Stimulated activated naive CD8-positive, alpha-beta T cell treated with anti-CD3 and anti-CD28 coated beads, Interleukin-15, Interleukin-2, amounts not matched to agents 100 U/mL and 50 U/mL, for 24 hours (primary cell): ENCODE results near the gene HEPACAM.
"Not testable (repeated sequence)": the region's sequence is repeated elsewhere in the genome, so short reads cannot be mapped to it uniquely, and the experiment has no call there.

Experiments used
- ATAC-seq: fragments of 150-1000 bp; cut with Tn5 transposase; one replicate; pipeline ENCODE4 v1.10.0; 2021
- DNase-seq: peaks from one replicate; pipeline ENCODE4 v3.0.0; 2021

HEPACAM gene, protein sequence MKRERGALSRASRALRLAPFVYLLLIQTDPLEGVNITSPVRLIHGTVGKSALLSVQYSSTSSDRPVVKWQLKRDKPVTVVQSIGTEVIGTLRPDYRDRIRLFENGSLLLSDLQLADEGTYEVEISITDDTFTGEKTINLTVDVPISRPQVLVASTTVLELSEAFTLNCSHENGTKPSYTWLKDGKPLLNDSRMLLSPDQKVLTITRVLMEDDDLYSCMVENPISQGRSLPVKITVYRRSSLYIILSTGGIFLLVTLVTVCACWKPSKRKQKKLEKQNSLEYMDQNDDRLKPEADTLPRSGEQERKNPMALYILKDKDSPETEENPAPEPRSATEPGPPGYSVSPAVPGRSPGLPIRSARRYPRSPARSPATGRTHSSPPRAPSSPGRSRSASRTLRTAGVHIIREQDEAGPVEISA

DNA sequence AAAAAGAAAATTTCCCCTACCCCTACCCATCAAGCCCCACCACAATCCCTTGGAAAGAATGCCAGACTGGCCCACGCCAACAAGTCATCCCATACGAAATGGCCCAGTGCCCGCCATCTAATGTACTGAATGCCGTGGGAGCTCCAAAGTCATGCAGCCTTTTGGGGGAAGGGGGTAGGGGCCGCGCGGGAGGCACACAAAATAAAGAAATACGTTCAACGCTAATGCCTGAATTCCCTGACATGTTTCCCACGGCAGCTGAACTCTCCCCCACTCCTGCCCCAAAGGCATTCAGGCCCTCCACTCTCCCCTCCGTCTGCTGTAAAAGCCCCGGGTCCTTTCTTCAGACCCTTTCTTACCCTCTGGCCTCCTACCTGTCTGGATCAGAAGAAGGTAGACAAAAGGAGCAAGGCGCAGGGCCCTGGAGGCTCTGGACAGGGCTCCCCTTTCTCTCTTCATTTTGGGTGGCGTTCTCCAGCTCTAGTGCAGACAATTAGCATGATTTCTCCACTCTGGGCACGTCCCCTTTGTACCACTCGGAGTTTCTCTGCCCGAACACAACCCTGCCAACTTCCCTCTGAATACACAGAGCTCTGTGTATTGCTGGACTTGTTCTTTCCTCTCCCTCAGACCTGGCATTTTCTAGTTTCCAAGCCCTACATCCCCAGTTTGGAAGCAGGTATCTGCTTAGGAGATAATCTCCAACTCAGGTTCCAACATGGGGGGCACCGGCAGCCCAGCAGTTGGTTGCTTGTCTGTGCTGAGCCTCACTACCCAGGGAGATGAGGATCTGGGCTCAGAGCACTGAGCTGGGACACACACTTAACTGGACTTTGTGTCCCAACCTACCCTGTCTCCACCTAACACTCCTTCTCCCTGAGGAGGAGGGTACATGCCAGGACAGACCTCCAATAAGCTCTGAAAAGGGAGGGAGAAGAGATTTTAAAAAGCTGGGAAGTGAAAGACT is at the start of gene HEPACAM:
Gene HEPACAM (minus strand): TSS at position 500 of the 967 bp plus-strand sequence. CDS start 41 bp downstream, at position 459.
- no peak for ATAC-seq
- DNase-seq: no peak

DNA sequence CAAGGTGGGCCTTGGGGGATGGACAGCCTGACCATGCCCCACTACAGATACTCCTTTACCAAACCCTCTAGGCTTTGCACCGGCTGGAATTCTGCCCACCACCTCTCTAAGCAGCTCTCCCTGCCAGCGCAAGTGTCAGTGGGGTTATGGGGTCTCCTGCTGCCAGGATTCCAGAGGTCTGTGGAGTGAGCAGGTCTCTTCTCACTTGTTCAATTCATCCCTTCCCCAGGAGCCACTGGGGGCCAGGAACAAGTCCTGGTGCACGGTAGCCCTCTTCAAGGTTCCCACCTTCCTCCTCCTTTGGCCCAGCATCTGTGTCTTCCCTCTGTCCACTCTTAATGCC is 48.6 kb upstream of the HEPACAM start:
- DNase-seq: no peak
- ATAC-seq: no peak

DNA sequence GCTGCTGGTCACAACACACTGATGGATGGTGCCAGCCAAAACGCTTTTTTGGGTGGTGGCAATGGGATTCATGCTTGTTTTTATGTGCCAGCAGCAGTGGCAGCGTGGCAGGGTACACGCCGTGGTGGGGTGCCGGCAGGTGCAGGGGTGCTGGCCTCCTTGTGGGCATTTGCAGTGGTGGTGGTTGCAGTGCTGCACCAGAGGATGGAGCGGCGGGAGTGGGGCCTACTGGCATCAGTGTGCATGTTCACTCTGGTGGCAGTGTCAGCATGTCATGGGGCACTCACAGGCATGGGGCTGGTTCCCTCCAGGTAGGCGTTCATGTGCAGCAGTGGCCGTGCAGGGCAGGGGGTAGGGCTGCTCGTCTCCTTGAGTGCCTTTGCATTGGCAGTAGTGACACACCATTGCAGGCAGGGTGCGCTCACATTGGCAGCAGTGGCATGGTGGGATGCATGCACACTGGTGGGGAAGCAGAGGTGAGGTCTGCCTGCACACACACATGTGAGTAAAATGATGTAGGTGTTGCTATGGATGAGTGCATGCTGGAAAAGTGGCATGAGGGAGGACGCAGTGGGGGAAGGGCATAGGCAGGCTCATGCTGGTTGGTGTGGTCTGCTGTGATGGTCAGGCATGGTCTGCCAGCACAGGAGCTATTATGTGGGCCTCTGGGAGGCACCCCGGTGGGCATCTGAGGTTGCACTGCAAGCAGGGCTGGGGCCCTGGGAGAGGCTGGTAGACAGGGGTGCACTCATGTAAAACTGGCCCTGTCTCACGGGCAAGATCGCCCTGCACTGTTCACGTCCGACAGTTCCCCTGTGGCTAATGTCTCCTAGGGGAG is 48.0 kb upstream of the HEPACAM start:
- DNase-seq: no peak
- ATAC-seq: no peak

DNA sequence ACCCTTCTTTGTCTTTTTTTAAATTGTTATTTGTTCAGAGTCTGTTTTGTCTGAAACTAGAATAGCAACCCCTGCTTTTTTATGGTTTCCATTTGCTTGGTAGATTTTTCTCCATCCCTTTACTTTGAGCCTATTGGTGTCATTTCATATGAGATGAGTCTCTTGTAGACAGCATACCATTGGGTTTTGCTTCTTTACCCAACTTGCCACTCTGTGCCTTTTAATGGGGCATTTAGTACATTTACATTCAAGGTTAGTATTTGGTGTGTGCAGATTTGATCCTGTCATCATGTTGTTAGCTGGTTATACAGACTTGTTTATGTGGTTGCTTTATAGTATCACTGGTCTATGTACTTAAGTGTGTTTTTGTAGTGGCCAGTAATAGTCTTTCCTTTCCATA is 46.2 kb upstream of the HEPACAM start:
- ATAC-seq (no peak), DNase-seq (no peak)

DNA sequence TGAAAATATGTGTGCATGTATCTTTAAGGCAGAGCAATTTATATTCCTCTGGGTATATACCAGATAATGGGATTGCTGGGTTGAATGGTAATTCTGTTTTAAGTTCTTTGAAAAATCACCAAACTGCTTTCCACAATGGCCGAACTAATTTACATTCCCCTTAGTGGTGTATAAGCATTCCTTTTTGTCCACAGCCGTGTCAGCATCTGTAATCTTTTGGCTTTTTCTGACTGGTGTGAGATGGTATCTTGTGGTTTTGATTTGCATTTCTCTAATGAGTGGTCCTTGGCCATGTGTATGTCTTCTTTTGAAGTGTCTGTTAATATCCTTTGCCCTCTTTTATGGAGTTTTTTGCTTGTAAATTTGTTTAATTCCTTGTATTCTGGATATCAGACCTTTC is 42.5 kb upstream of the HEPACAM start:
- DNase-seq (no peak), ATAC-seq (no peak)

DNA sequence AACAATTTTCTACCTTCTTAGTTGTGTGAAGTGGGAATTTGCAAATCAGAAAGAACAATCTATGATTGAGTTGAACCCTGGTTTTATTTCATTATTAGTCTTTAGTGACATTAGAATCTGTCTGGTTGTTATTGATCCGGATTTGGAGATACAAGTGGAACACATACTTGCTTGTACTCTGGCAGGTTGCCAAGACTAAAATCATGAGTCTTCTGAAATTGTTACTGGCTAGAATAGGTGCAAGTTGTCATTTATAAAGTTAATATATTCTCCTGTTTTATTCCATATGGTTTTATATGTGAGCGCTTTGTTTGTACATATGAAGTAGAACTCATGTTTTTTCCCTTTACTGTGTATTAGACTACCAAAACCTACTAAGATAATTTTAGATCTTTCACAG is 41.2 kb upstream of the HEPACAM start:
- no peak for DNase-seq
- ATAC-seq: no peak

DNA sequence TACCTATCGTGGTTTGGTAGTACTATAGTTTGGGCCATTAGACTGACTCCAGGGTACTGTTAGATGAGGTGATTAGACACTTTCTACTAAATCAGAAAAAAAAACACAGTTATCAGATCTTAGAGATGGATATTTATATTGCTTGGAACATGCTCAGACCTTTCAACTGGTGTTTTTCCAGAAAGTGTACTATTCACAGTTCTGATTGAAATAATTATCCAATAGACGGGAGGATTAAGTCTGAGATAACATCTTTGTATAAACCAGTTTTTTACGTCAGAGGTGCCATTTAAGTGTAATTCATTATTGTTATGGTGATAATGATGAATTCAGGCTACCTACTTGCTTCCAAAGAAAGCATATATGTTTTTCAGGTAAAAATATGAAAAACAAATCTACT is 40.7 kb upstream of the HEPACAM start:
- ATAC-seq: no peak
- DNase-seq: no peak

DNA sequence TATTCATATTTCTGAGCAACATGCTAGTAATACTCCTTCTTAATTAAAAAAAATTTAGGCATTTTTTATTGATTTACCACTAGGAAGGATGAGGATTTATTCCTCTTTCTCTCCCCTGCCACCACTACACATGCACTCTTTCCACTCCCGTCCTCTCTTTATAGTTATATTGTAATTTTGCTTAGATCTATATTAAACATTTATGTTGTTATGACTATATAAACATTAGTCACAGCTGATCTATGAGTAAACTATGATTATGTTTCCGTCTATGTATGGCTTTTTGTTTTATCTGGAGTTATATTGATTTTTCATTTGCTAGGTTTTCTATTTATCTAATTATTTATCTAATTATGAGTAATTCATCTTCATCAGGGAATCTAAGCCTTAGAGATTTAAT is 36.0 kb upstream of the HEPACAM start:
- DNase-seq (no peak), ATAC-seq (no peak)

DNA sequence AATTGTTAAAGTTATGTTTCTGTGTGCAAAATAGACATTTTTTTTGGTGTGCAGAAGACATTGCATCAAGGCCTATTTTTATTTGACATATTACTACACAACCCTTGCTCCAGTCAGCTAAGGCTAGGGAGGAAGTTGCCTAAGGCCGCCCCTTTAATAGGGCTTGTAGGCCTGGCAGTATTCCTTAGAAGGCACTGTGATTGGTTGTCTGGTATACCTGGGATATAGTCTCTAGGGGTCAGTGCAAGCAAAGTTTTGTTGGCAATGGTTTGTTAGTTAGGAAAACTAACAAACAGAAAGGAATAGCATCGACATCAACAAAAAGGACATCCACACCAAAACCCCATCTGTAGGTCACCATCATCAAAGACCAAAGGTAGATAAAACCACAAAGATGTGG is 35.1 kb upstream of the HEPACAM start:
- DNase-seq (no peak), ATAC-seq (no peak)

DNA sequence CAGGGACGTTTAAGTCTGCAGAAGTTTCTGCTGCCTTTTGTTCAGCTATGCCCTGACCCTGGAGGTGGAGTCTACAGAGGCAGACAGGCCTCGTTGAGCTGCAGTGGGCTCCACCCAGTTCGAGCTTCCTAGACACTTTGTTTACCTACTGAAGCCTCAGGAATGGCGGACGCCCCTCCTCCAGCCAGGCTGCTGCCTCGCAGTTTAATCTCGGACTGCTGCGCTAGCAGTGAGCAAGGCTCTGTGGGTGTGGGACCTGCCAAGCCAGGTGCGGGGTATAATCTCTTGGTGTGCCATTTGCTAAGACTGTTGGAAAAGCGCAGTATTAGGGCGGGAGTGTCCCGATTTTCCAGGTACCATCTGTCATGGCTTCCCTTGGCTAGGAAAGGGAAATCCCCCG is 32.4 kb upstream of the HEPACAM start:
- not testable (repeated sequence) for DNase-seq, ATAC-seq

DNA sequence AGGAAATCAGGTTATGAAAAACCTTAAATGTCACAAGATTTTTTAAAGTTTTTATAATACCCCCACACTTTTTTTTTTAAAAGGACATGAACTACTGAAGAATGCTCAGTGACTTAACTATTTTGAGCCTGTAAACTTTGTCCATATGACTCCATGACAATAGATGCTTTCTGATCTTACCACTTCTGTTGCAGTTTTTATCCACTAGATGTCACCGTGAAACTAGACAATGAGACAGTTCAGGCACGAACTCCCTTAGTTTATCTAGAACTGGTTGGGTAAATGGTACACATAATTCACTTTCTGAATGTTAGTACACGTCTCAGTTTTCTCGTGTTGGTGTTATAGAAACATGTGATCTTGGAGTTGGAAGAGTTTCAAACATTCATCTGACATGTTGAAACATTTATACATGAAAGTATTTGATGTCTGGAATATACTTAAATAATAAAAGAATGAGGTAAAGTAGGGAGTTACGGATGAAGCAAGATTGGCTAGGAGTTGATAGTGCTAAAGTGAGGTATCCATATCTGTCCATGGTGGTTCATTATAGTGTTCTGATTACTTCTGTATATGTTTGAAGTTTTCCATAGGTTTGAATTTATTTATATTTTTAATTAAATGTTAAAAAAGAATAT is 26.2 kb upstream of the HEPACAM start:
- ATAC-seq: peak; percentile 69

DNA sequence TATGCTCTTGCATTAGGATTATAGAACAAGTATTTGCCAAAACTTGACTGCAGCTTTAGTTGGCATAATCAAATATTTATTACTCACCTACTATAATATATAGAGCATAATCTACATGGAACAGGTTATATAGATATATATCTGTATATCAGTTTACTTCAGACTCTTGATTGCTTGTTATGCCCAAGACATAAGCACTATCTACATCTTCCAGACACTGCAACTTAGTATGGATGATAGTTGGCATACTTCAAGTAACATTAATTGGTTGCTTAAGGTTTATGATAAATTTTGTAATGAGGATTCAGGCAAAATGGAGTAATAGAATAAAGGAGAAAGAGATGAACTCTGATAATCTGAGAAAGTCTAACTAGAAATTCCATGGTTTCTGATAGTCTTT is 19.2 kb upstream of the HEPACAM start:
- DNase-seq (no peak), ATAC-seq (no peak)

More for the DNA sequence above, 26.2 kb upstream of the HEPACAM start:
- DNase-seq: no peak

DNA sequence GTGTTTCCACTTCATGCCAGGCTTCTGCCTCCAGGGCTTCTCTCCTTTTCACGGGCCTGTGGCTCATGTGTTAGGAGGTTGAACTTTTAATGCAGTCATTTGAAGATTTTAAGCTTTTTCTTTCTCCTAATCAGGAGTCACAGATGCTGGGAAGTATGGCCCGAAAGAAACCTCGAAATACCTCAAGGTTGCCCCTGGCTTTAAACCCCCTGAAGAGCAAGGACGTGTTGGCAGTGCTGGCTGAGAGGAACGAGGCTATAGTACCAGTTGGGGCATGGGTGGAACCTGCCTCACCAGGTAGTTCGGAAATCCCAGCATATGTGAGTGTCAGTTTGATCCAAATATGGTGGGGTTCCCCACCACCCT is 18.7 kb upstream of the HEPACAM start:
- ATAC-seq: no peak
- no peak for DNase-seq

DNA sequence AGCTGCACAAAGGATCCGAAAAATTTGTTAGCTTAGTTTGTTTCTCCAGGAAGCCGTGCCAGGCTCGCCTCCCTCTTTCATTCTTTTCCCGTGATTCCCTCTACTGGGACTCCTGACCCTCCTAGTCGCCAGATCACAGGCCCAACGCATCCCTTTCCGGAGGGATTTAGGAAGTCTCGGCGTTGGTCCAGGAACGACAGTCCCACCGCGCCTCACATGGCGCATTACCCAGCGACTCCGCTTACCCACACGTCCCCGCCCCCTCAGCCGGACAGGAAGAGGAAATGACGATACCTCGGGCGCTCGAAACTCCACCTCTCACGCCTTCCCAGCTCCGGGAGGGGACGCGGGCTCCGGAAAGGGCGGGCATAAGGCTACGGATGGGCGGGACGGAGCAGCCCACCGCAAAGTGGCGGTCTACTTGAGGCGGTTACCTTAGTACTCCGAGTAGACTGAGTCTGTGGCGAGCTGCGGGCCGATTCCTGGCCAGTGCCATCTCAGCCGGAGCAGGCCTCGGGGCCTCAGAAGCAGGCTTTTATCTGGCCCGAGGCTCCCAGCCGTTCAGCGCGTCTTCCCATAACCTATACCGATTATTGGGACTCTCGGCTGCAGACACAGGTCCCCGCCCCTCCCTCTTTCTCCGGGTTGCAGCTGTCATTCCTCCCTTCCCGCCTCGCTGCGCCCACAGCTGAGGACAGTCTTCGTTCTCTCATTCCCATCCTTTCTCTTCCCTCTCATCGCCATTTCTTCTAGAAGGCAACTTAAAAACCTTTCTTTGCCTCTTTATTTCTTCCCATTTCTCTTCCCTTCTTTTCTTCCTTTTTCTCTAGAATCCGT is 18.1 kb upstream of the HEPACAM start, which contains the start of gene CCDC15:
Gene CCDC15 (plus strand): TSS at position 450 of the 837 bp plus-strand sequence. CDS start 531 bp downstream, outside the sequence.
- ATAC-seq (peak; percentile 97), DNase-seq (peak; percentile 96)

DNA sequence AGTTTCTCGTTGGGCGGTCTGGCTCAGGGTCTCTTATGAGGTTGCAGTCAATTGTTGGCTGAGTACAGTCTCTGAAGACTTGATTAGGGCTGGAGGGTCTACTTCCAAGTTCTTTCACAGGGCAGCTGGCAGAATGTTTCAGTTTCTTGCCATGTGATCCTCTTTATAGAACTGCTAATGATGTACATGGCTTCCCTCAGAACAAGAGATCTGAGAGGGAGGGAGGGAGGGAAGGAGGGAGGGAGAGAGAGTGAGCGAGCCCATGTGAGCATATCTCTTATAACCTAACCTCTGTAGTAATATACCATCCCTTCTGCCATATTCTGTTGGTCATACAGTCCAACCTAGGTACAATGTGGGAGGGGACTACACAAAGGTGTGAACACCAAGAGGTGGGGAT is 15.5 kb upstream of the HEPACAM start:
- DNase-seq: no peak
- no peak for ATAC-seq

DNA sequence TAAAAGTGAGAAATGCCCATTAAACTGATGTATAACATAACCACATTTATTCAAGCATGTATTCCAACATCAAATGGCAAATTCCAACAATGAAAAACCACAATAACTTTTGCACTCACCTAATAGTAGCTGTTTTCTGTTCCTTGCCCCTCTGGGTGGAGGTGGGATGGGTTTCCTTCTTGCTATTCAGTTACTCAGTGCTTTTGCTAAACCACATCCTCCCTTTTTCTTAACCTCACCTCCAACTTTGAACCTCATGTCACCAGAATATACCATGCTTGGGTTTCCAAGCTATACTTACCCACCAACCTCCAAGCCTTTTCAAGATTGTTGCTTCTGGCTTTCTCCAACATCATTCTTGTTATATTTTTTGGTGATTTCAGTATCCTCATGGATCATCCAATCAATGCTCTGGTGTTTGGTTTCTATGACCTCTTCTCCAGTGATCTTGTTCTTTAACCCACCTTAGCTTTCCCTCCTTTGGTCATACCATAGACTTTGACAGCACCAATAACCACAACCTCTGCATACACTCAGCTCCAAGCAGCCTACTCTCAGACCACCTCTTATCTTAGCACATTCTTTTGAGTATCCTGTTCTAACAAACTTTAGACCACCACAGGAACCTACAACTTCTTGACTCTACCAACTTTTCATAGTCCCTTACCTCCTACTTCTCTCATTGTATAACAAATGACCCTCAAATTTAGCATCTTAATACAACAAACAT is 14.9 kb upstream of the HEPACAM start:
- ATAC-seq (peak; percentile 20), DNase-seq (no peak)

DNA sequence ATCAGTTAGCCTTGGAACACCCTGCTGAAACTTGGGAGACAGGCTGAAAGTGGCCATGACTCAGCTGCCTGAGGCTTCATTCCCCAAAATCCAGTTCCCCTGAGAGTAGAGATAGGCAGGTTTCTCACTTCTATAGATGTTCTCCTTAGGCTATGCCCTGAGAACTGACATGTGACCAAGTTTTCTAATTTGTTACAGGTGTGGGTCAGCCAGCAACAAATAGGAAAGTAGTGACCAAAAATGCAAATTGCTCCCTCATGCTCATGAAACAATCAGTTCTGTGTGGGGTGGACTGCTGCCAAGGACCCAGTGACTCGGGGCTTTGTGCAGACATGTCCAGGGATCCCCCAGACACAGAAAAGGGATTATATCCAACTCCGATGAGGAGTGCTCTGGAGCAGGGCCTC is 10.9 kb upstream of the HEPACAM start:
- ATAC-seq: no peak
- no peak for DNase-seq

DNA sequence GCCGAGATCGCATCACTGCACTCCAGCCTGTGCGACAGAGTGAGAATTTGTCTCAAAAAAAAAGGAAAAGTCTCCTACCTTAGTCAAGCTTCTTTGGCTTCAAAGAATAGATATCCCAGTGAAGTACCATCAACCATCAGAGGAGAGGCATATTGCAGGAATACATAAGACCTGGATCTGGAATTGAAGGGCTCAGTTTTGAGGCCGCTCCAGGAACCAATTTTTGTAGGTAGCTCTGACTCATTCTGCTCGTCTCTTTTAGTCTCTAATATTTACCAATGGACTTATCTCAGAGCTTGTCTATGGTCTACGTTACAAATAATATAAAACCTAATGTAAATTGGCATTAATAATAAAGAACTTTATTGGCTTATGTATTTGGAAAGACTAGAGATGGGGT is 10.0 kb upstream of the HEPACAM start:
- ATAC-seq (no peak), DNase-seq (no peak)

DNA sequence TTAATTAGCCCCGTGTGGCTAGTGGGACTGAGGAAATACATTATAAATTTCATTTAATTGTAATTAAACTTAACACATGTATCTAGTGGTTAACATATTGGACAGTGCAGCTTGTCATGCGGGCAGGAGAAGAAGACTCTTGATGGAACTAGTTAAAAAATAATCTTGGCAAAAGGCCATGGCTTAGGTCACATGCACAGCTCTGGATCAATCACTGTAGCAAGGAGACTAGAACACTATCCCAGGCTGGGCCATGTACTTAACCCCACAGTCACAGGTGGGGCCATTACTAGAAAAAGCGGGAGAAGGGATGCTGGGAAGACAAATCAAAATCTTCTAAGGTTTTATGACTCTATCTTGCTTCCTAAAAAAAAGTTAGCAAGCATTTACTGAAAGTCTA is 8.7 kb upstream of the HEPACAM start:
- DNase-seq (no peak), ATAC-seq (no peak)

DNA sequence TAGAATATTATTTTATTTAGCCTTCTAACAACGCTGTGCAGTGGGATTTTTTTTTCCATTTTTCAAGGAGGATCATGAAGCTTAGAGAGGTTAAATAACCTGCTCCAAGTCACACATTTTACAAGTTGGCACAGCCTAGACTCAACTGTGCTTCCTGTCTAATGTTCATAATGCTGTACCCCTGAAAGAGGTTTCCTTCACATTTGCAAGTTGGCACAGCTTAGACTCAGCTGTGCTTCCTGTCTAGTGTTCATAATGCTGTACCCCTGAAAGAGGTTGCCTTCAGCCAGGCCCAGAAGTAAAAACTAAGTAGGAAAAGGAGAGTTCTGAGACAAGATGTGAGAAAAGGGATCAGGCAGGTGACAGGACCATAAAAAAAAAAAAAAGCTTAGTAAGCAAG is 7.9 kb upstream of the HEPACAM start:
- DNase-seq (no peak), ATAC-seq (no peak)
